ENCODE measurements around the gene EPX.

- TF ChIP-seq EZH2 (IDR thresholded peaks at IDR 0.05; ENCODE audit: low read length) (no peak), CTCF (optimal IDR thresholded peaks at IDR 0.05 in 1 of 3, IDR thresholded peaks at IDR 0.05 in 1 of 3, conservative IDR thresholded peaks at IDR 0.05 in 1 of 3; ENCODE audit: extremely low read depth in 1 of 3, insufficient read depth in 2 of 3, low read length in 3 of 3) (no peak)
Measured at GRCh38 chr17:58184308-58184985, 8.1 kb upstream of the EPX start.

All from keratinocyte (primary cell).